ENCODE data around the gene TADA1. TPM values are rescaled to one million over a fixed set of nuclear protein-coding genes. Genes with fewer than 3 reads are reported as not detected.

TADA1 gene
- total RNA-seq, 1 experiment from 2014 or later: 16.0 TPM

GRCh38 chr1:166858726-166859419, 17.2 kb downstream of the TADA1 start:
- BruUV-seq (replicated peaks): no TSS peak
- peaks cover 35% of the 10 kb centered on the region for H3K79me2 ChIP-seq (ENCODE audit: insufficient read depth, low read length)
- H3K9ac ChIP-seq (ENCODE audit: low read length): no peak overlapping the region
- H3K9me3 ChIP-seq (ENCODE audit: control insufficient read depth in 1 of 2, insufficient read depth in 1 of 2, low read depth in 1 of 2, low read length in 2 of 2): no peaks in the 10 kb centered on the region
- no peaks in the 10 kb centered on the region for H3K4me1 ChIP-seq (ENCODE audit: control insufficient read depth in 1 of 2, insufficient read depth in 2 of 2, low read length in 2 of 2)
- intact Hi-C loops (cut with micrococcal nuclease): no loop called here
- peaks cover 43 to 49% of the 10 kb centered on the region in 2 experiments; a peak in 3 of 4 replicates for H3K36me3 ChIP-seq (ENCODE audit: control insufficient read depth in 1 of 2, insufficient read depth in 2 of 2, low read length in 2 of 2)
- no peak overlapping the region for H2AFZ ChIP-seq (ENCODE audit: low read depth, low read length, poor library complexity, severe bottlenecking)
- no peak overlapping the region for H3K27ac ChIP-seq (ENCODE audit: low read depth, low read length)
- ChIA-PET POLR2A (no interaction called here), CTCF (interaction anchor here (1.2 kb wide), 1 partner anchor 934 kb away, joined by 3 read pairs; no protein-coding TSS in a partner anchor), RAD21 (ENCODE audit: low non-redundant PET in 1 of 2, low total read pairs in 2 of 2, uncharacterized antibody in 2 of 2, unreplicated experiment in 2 of 2) (no interaction called here)
- TF ChIP-seq CTCF (IDR thresholded peaks at IDR 0.05 in 2 of 3, conservative IDR thresholded peaks at IDR 0.05 in 1 of 3; ENCODE audit: borderline replicate concordance in 1 of 3, insufficient read depth in 1 of 3, low read depth in 2 of 3, low read length in 2 of 3): no peak
- TF ChIP-seq EZH2 (IDR thresholded peaks at IDR 0.05): no peak
- no peak for TF ChIP-seq CBX3 (IDR thresholded peaks at IDR 0.05; ENCODE audit: low read depth)
- no peak for TF ChIP-seq YY1 (IDR thresholded peaks at IDR 0.05; ENCODE audit: extremely low read depth, insufficient replicate concordance, low read depth, low read length)
- no peak for TF ChIP-seq CEBPB (IDR thresholded peaks at IDR 0.05; ENCODE audit: low read depth)
- no peak for TF ChIP-seq JUND (IDR thresholded peaks at IDR 0.05)
- no peak for TF ChIP-seq SRF (IDR thresholded peaks at IDR 0.05; ENCODE audit: low read depth)
- TF ChIP-seq SIN3A (IDR thresholded peaks at IDR 0.05; ENCODE audit: low read depth): no peak
- no peak for TF ChIP-seq POLR2AphosphoS5 (IDR thresholded peaks at IDR 0.05; ENCODE audit: low read depth, low read length)
- TF ChIP-seq RAD21 (IDR thresholded peaks at IDR 0.05; ENCODE audit: low read depth): no peak
- no peak for TF ChIP-seq MAX (IDR thresholded peaks at IDR 0.05)
- no peak for TF ChIP-seq REST (IDR thresholded peaks at IDR 0.05; ENCODE audit: low read depth)
- TF ChIP-seq ATF3 (IDR thresholded peaks at IDR 0.05): no peak
- TF ChIP-seq ELF1 (IDR thresholded peaks at IDR 0.05; ENCODE audit: borderline replicate concordance, low read depth): no peak
- TF ChIP-seq ZBTB33 (IDR thresholded peaks at IDR 0.05; ENCODE audit: extremely low read depth, insufficient replicate concordance, low read length): no peak
- TF ChIP-seq POLR2A (IDR thresholded peaks at IDR 0.05; ENCODE audit: borderline replicate concordance, extremely low read depth, insufficient read depth, insufficient read length): no peak
- ATAC-seq (no peak), DNase-seq (ENCODE audit: low read depth, low spot score) (no peak)
- no peaks in the 10 kb centered on the region for H3K27me3 ChIP-seq (ENCODE audit: insufficient read depth, low read length)
- no peak overlapping the region for H3K4me2 ChIP-seq (ENCODE audit: low read length)
- H3K9me2 ChIP-seq (ENCODE audit: insufficient read depth): no peaks in the 10 kb centered on the region
- no peaks in the 10 kb centered on the region for H4K20me1 ChIP-seq (ENCODE audit: insufficient read depth)
- H3K4me3 ChIP-seq (replicated peaks in 1 of 2; ENCODE audit: low read depth in 1 of 2, low read length in 2 of 2): no peak overlapping the region
